B cell (primary cell): Measurements from ENCODE around the gene CACNA2D1. TPM values are rescaled to one million over a fixed set of nuclear protein-coding genes. Genes with fewer than 3 reads are reported as not detected.

Experiments used
- ATAC-seq: fragments of 200-7000 bp; cut with Tn5 transposase; one replicate; pipeline ENCODE4 v1.10.0; 2021; ENCODE audit warnings: low read depth, mild to moderate bottlenecking, moderate number of reproducible peaks, moderate library complexity
- CTCF ChIA-PET: fragments of 350-600 bp; sonication (Branson Sonifier 250); formaldehyde crosslinking; loops from one replicate; lab custom pipeline; 2021; ENCODE audit warnings: antibody characterized with exemption, inconsistent platforms; lab: Charles Lee
- POLR2A ChIA-PET: fragments of 350-600 bp; sonication (Branson Sonifier 250); formaldehyde crosslinking; loops from one replicate; lab custom pipeline; 2021; ENCODE audit warnings: antibody characterized with exemption; lab: Charles Lee
- DNase-seq: peaks from one replicate; pipeline ENCODE4 v3.0.0; 2013
- H2AFZ ChIP-seq: 2 replicates; pipeline ENCODE4 v1.6.1; 2012; ENCODE audit warnings: mild to moderate bottlenecking, low read depth, low read length; ENCODE audit not compliant: insufficient read depth, poor library complexity, severe bottlenecking
- H3K27ac ChIP-seq, 2 donors: 1 replicate in 1 of 2; 2 replicates in 1 of 2; pipeline ENCODE4 v1.5.1; 2012 to 2013; ENCODE audit warnings: low read length in 2 of 2, mild to moderate bottlenecking in 2 of 2, moderate library complexity in 1 of 2
- H3K27me3 ChIP-seq, 4 experiments: fragments of 200-600 bp in 1 of 4; sonication (generic) in 1 of 4; replicated peaks in 1 of 4; 1 replicate in 2 of 4; 2 replicates in 2 of 4; pipeline versions ENCODE4 v1.6.1 to v1.7.0; 2013 to 2016; ENCODE audit warnings: low read length in 3 of 4, mild to moderate bottlenecking in 2 of 4, mixed read lengths in 1 of 4, moderate library complexity in 1 of 4; ENCODE audit not compliant: insufficient read depth in 4 of 4, control insufficient read depth in 3 of 4; ENCODE audit errors: control extremely low read depth in 1 of 4
- H3K36me3 ChIP-seq, 2 experiments: replicated peaks in 1 of 2; 1 replicate in 1 of 2; 2 replicates in 1 of 2; pipeline versions ENCODE4 v1.6.1 to v1.7.1; 2013; ENCODE audit warnings: low read length in 1 of 2; ENCODE audit not compliant: insufficient read depth in 2 of 2, control insufficient read depth in 1 of 2; ENCODE audit errors: control extremely low read depth in 1 of 2, extremely low read depth in 1 of 2
- H3K4me1 ChIP-seq, 2 donors: fragments of 200-600 bp in 1 of 2; sonication (generic) in 1 of 2; 1 replicate in 1 of 2; 2 replicates in 1 of 2; pipeline versions ENCODE4 v1.5.1 to v1.6.1; 2013 to 2017; ENCODE audit warnings: low read length in 2 of 2; ENCODE audit not compliant: control insufficient read depth in 2 of 2, insufficient read depth in 2 of 2
- H3K4me2 ChIP-seq: replicated peaks from 2 replicates; pipeline ENCODE3; 2012; ENCODE audit warnings: mild to moderate bottlenecking, low read depth, low read length; ENCODE audit not compliant: poor library complexity, severe bottlenecking
- H3K4me3 ChIP-seq, 5 experiments: fragments of 200-600 bp in 1 of 5; sonication (generic) in 1 of 5; 1 replicate in 3 of 5; 2 replicates in 2 of 5; pipeline versions ENCODE4 v1.5.1 to v1.7.0; 2011 to 2016; ENCODE audit warnings: low read length in 4 of 5, mild to moderate bottlenecking in 4 of 5, low read depth in 2 of 5, control low read depth in 1 of 5, moderate library complexity in 1 of 5; ENCODE audit not compliant: insufficient read depth in 1 of 5; ENCODE audit errors: control extremely low read depth in 1 of 5, extremely low read depth in 1 of 5
- H3K79me2 ChIP-seq: fragments of 200-600 bp; sonication (generic); one replicate; pipeline ENCODE4 v1.6.0; 2016; ENCODE audit warnings: low read length; ENCODE audit not compliant: control insufficient read depth, insufficient read depth
- H3K9ac ChIP-seq: fragments of 200-600 bp; sonication (generic); 2 replicates; pipeline ENCODE4 v1.6.1; 2017; ENCODE audit warnings: mild to moderate bottlenecking, low read length, moderate library complexity
- H3K9me3 ChIP-seq, 3 donors: one replicate each; pipeline versions ENCODE4 v1.6.1 to v1.7.1; 2013; ENCODE audit warnings: low read length in 2 of 3; ENCODE audit not compliant: control insufficient read depth in 2 of 3, insufficient read depth in 1 of 3; ENCODE audit errors: control extremely low read depth in 1 of 3
- H4K20me1 ChIP-seq: 2 replicates; pipeline ENCODE4 v1.6.0; 2012; ENCODE audit warnings: mild to moderate bottlenecking, low read length; ENCODE audit not compliant: insufficient read depth, control insufficient read depth, poor library complexity, severe bottlenecking
- H3K27ac Mint-ChIP-seq: one replicate; pipeline ENCODE4 v1.8.0; 2021; ENCODE audit warnings: mixed read lengths
- H3K27me3 Mint-ChIP-seq: one replicate; pipeline ENCODE4 v1.8.0; 2021; ENCODE audit warnings: mixed read lengths
- H3K4me1 Mint-ChIP-seq: one replicate; pipeline ENCODE4 v1.8.0; 2021; ENCODE audit warnings: mixed read lengths
- H3K4me3 Mint-ChIP-seq: one replicate; pipeline ENCODE4 v1.8.0; 2021; ENCODE audit warnings: mixed read lengths
- H3K9me3 Mint-ChIP-seq: one replicate; pipeline ENCODE4 v1.8.0; 2022; ENCODE audit warnings: mixed read lengths; ENCODE audit not compliant: insufficient read depth
- CTCF ChIP-seq: fragments of 200-600 bp; IDR thresholded peaks from one replicate; pipeline ENCODE4 v1.8.0; 2022; ENCODE audit warnings: antibody characterized with exemption, mild to moderate bottlenecking
- EZH2 ChIP-seq: IDR thresholded peaks from 2 replicates; pipeline ENCODE4 v1.6.1; 2012; ENCODE audit warnings: borderline replicate concordance, low read depth, mild to moderate bottlenecking, moderate library complexity, low read length; ENCODE audit not compliant: insufficient read depth, poor library complexity, severe bottlenecking
- WGBS: methylation state at CpG from one replicate; pipeline ENCODE4 v1.1.5; 2013; ENCODE audit warnings: missing lambda C conversion rate; ENCODE audit not compliant: insufficient coverage; 5-methylcytosine and 5-hydroxymethylcytosine counted together
- intact Hi-C: fragments of 100-400 bp; cut with micrococcal nuclease; formaldehyde crosslinking; loops from one replicate; pipeline ENCODE4 v1.10.0; 2022
- polyA plus RNA-seq: library from polyadenylated mRNA; depleted of rRNA; stranded (reverse); fragments of >200 nt; gene quantifications from 2 replicates; pipeline ENCODE4 v1.2.3, GENCODE V29; 2012
- total RNA-seq, 2 donors: library from RNA; stranded (reverse); fragments of 120-200 nt in 1 of 2; gene quantifications; 1 replicate in 1 of 2; 2 replicates in 1 of 2; pipeline versions ENCODE4 v1.2.3 to v1.2.4, GENCODE V29; 2013 to 2022

The CACNA2D1 gene
- total and polyA plus RNA-seq, 2 donors (not counting 1 experiment from before 2014, with no cell fraction given) = not detected

GRCh38 chr7:82335001-82335400 is 108.6 kb downstream of the CACNA2D1 start:
- no CpG with 5 or more reads among the region's 2 CpGs for WGBS

GRCh38 chr7:82331234-82331633 is 112.3 kb downstream of the CACNA2D1 start:
- Histone ChIP-seq H3K4me3 (no peak overlapping the region), H3K9ac (no peak overlapping the region), H2AFZ (no peak overlapping the region), H3K36me3 (no peaks in the 10 kb centered on the region), H3K27ac (no peak overlapping the region), H4K20me1 (no peaks in the 10 kb centered on the region), H3K4me1 (no peaks in the 10 kb centered on the region), H3K9me3 (no peaks in the 10 kb centered on the region), H3K4me2 (no peak overlapping the region), H3K79me2 (no peaks in the 10 kb centered on the region), H3K27me3 (no peaks in the 10 kb centered on the region)
- Mint-ChIP-seq H3K27me3 (no peaks in the 10 kb centered on the region), H3K9me3 (no peaks in the 10 kb centered on the region), H3K4me1 (no peaks in the 10 kb centered on the region), H3K27ac (no peak overlapping the region), H3K4me3 (no peak overlapping the region)
- DNase-seq (no peak), ATAC-seq (no peak)
- POLR2A ChIA-PET = no interaction called here
- intact Hi-C loops = no loop called here
- CTCF ChIA-PET = no interaction called here
- TF ChIP-seq CTCF (no peak), EZH2 (no peak)

More at GRCh38 chr7:82335001-82335400, 108.6 kb downstream of the CACNA2D1 start:
- TF ChIP-seq EZH2 (no peak), CTCF (no peak)
- H3K4me3 Mint-ChIP-seq = no peak overlapping the region
- CTCF ChIA-PET = no interaction called here
- H3K4me3 ChIP-seq = no peak overlapping the region
- H3K27me3 ChIP-seq = no peaks in the 10 kb centered on the region
- H4K20me1 ChIP-seq = no peaks in the 10 kb centered on the region
- ATAC-seq = no peak
- H3K79me2 ChIP-seq = no peaks in the 10 kb centered on the region
- no peaks in the 10 kb centered on the region for H3K4me1 Mint-ChIP-seq
- H3K27me3 Mint-ChIP-seq = no peaks in the 10 kb centered on the region
- H3K27ac ChIP-seq = no peak overlapping the region
- no peaks in the 10 kb centered on the region for H3K4me1 ChIP-seq
- H3K4me2 ChIP-seq = no peak overlapping the region
- no peak overlapping the region for H2AFZ ChIP-seq
- no peak overlapping the region for H3K27ac Mint-ChIP-seq
- H3K9me3 Mint-ChIP-seq = no peaks in the 10 kb centered on the region
- no peaks in the 10 kb centered on the region for H3K9me3 ChIP-seq
- no peaks in the 10 kb centered on the region for H3K36me3 ChIP-seq
- intact Hi-C loops = no loop called here
- no peak for DNase-seq
- POLR2A ChIA-PET = no interaction called here
- H3K9ac ChIP-seq = no peak overlapping the region
